ENCODE results near the gene TMEM52. TPM values are rescaled to one million over a fixed set of nuclear protein-coding genes. Genes with fewer than 3 reads are reported as not detected.

Gene TMEM52
- total RNA-seq, 4 donors from 2014 or later: 1.4 to 6.3 (median 4.2) TPM; not detected in 1

GRCh38 chr1:1945782-1946393 is 26.8 kb upstream of the TMEM52 start:
- H3K27me3 ChIP-seq: peaks cover 0 to 53% (median 0%) of the 10 kb centered on the region in 4 donors
- peaks cover 3 to 20% (median 17%) of the 10 kb centered on the region in 4 donors for H3K4me1 ChIP-seq
- H3K4me3 ChIP-seq: no peak overlapping the region
- WGBS: 81% methylated on average over 27 of the region's 29 CpGs
- intact Hi-C loops (cut with DNase I): no loop called here
- H3K36me3 ChIP-seq: no peaks in the 10 kb centered on the region
- H3K27ac ChIP-seq (replicated peaks in 1 of 4): no peak overlapping the region
- DNase-seq (ENCODE audit: extremely low spot score): no peak
- TF ChIP-seq POLR2A (IDR thresholded peaks at IDR 0.05; ENCODE audit: low read depth): no peak
- TF ChIP-seq EP300 (IDR thresholded peaks at IDR 0.05): no peak
- no peak for TF ChIP-seq POLR2AphosphoS5 (IDR thresholded peaks at IDR 0.05)
- TF ChIP-seq CTCF (IDR thresholded peaks at IDR 0.05): no peak
- H3K9me3 ChIP-seq: no peaks in the 10 kb centered on the region

GRCh38 chr1:1943834-1944570 is 24.9 kb upstream of the TMEM52 start:
- H3K27me3 ChIP-seq: peaks cover 0 to 66% (median 0%) of the 10 kb centered on the region in 4 donors
- H3K27ac ChIP-seq (replicated peaks in 1 of 4): no peak overlapping the region
- H3K9me3 ChIP-seq: no peaks in the 10 kb centered on the region
- H3K36me3 ChIP-seq: no peaks in the 10 kb centered on the region
- peak overlapping the region in 3 of 4 donors; percentile 11 to 15 (median 13) for H3K4me3 ChIP-seq
- intact Hi-C loops (cut with DNase I): no loop called here
- TF ChIP-seq CTCF (IDR thresholded peaks at IDR 0.05) (peak in 2 of 3 experiments; percentile 68 to 78), POLR2AphosphoS5 (IDR thresholded peaks at IDR 0.05) (no peak)
- H3K4me1 ChIP-seq: peaks cover 3 to 20% (median 17%) of the 10 kb centered on the region in 4 donors
- WGBS: 23% methylated on average over 17 of the region's 37 CpGs
- no peak for DNase-seq (ENCODE audit: extremely low spot score)

GRCh38 chr1:1942753-1943656 is 23.9 kb upstream of the TMEM52 start:
- H3K27me3 ChIP-seq: peaks cover 0 to 73% (median 0%) of the 10 kb centered on the region in 4 donors
- intact Hi-C loops (cut with DNase I): no loop called here

More at GRCh38 chr1:1942753-1943656, 23.9 kb upstream of the TMEM52 start:
- Histone ChIP-seq H3K4me1 (peaks cover 3 to 20% (median 17%) of the 10 kb centered on the region in 4 donors), H3K27ac (replicated peaks in 1 of 4) (no peak overlapping the region), H3K9me3 (no peaks in the 10 kb centered on the region), H3K36me3 (no peaks in the 10 kb centered on the region), H3K4me3 (no peak overlapping the region)
- 70% methylated on average over 18 of the region's 45 CpGs for WGBS
- no peak for DNase-seq (ENCODE audit: extremely low spot score)
- TF ChIP-seq EP300 (IDR thresholded peaks at IDR 0.05): no peak
- no peak for TF ChIP-seq POLR2AphosphoS5 (IDR thresholded peaks at IDR 0.05)
- TF ChIP-seq CTCF (IDR thresholded peaks at IDR 0.05): no peak
